K562 (cell line): Measurements from ENCODE around the gene DRC1. TPM values are rescaled to one million over a fixed set of nuclear protein-coding genes. Genes with fewer than 3 reads are reported as not detected.
A peak's percentile ranks its signal among the peaks of the same experiment; 100 is the strongest.
"Not testable (repeated sequence)": the region's sequence is repeated elsewhere in the genome, so short reads cannot be mapped to it uniquely, and the experiment has no call there.

Experiments
- ATAC-seq: fragments of 200-7000 bp; cut with Tn5 transposase; 3 replicates; pipeline ENCODE4 v1.9.1; 2020; ENCODE audit warnings: moderate library complexity
- BruUV-seq: library from RNA; stranded (reverse); fragments of 400-500 nt; replicated peaks from 2 replicates; lab custom pipeline; 2021; lab: Mats Ljungman, UMichigan
- CTCF ChIA-PET: fragments of 300-600 bp; formaldehyde crosslinking; extraction: SDS; loops from one replicate; lab custom pipeline; 2021; ENCODE audit warnings: low intra/inter-chr PET ratio; lab: Yijun Ruan, JAX
- POLR2A ChIA-PET: fragments of 300-600, 350-650 bp; sonication (Branson Sonifier 250); formaldehyde crosslinking; extraction: SDS; loops from one replicate; lab custom pipeline; 2021; ENCODE audit warnings: antibody characterized with exemption, inconsistent platforms; lab: Yijun Ruan, JAX
- DNase-seq, 4 experiments: peaks; one replicate each; pipeline versions ENCODE4 v3.0.0 to v3.0.0-alpha.2; 2011 to 2018; ENCODE audit warnings: low spot score in 3 of 4, mixed read lengths in 3 of 4; ENCODE audit errors: extremely low read depth in 1 of 4
- FAIRE-seq: peaks from 2 replicates; lab custom pipeline; 2011; peaks lifted over from hg19 to GRCh38; lab: Jason Lieb, UNC
- H2AFZ ChIP-seq: 2 replicates; pipeline ENCODE4 v1.6.0; 2011; ENCODE audit warnings: low read depth, low read length, control low read depth, inconsistent platforms
- H3K27ac ChIP-seq: fragments of 200-600 bp; 3 replicates; pipeline ENCODE4 v1.8.0; 2011; ENCODE audit warnings: low read depth, mild to moderate bottlenecking, control low read depth, inconsistent platforms, low read length, moderate library complexity, mixed read lengths; ENCODE audit errors: extremely low read depth
- H3K27me3 ChIP-seq, 2 experiments: fragments of 300-600 bp in 1 of 2; 2 replicates in 1 of 2; 3 replicates in 1 of 2; pipeline versions ENCODE4 v1.6.0 to v1.8.0; 2011; ENCODE audit warnings: inconsistent platforms in 2 of 2, low read length in 2 of 2, mild to moderate bottlenecking in 1 of 2, mixed read lengths in 1 of 2, moderate library complexity in 1 of 2; ENCODE audit not compliant: control insufficient read depth in 2 of 2, insufficient read depth in 2 of 2
- H3K36me3 ChIP-seq: fragments of 300-600 bp; 3 replicates; pipeline ENCODE4 v1.8.0; 2011; ENCODE audit warnings: mild to moderate bottlenecking, low read length, inconsistent platforms; ENCODE audit not compliant: control insufficient read depth, insufficient read depth
- H3K4me1 ChIP-seq, 2 experiments: fragments of 200-600 bp in 1 of 2; replicated peaks in 1 of 2; 2 replicates in 1 of 2; 3 replicates in 1 of 2; pipeline versions ENCODE4 v1.5.1 to v1.8.0; 2011; ENCODE audit warnings: inconsistent platforms in 2 of 2, low read length in 2 of 2, mild to moderate bottlenecking in 1 of 2, mixed read lengths in 1 of 2, moderate library complexity in 1 of 2; ENCODE audit not compliant: control insufficient read depth in 2 of 2, insufficient read depth in 2 of 2
- H3K4me2 ChIP-seq: 2 replicates; pipeline ENCODE4 v1.6.1; 2011; ENCODE audit warnings: low read length, control low read depth, inconsistent platforms, mixed read lengths; ENCODE audit not compliant: insufficient read depth
- H3K4me3 ChIP-seq: fragments of 200-600 bp; sonication (generic), shearing (Covaris generic); 2 replicates; pipeline ENCODE4 v1.5.1; 2016; ENCODE audit warnings: control low read depth, inconsistent platforms
- H3K79me2 ChIP-seq: fragments of 200-600 bp; 3 replicates; pipeline ENCODE4 v1.8.0; 2011; ENCODE audit warnings: low read length, inconsistent platforms; ENCODE audit not compliant: control insufficient read depth, insufficient read depth
- H3K9ac ChIP-seq, 2 experiments: 2 replicates each; pipeline versions ENCODE4 v1.6.0 to v1.6.1; 2011; ENCODE audit warnings: low read depth in 2 of 2, low read length in 2 of 2, control low read depth in 1 of 2, inconsistent platforms in 1 of 2, mild to moderate bottlenecking in 1 of 2, mixed read lengths in 1 of 2; ENCODE audit not compliant: insufficient read depth in 1 of 2
- H3K9me1 ChIP-seq: one replicate; pipeline ENCODE4 v1.6.0; 2011; ENCODE audit warnings: inconsistent platforms, mild to moderate bottlenecking, low read length, moderate library complexity; ENCODE audit not compliant: control insufficient read depth, insufficient read depth
- H3K9me3 ChIP-seq: replicated peaks from 2 replicates; pipeline ENCODE4 v1.5.1; 2011; ENCODE audit warnings: low read depth, low read length, inconsistent platforms; ENCODE audit not compliant: control insufficient read depth, insufficient read depth
- H4K20me1 ChIP-seq: replicated peaks from 2 replicates; pipeline ENCODE4 v1.6.1; 2011; ENCODE audit warnings: low read length, inconsistent platforms, mixed read lengths; ENCODE audit not compliant: control insufficient read depth, insufficient read depth
- BCOR ChIP-seq: fragments of 450-650 bp; IDR thresholded peaks from 2 replicates; pipeline ENCODE4 v1.6.1; 2016
- HDAC2 ChIP-seq: fragments of 450-650 bp; IDR thresholded peaks from 2 replicates; pipeline ENCODE4 v1.6.1; 2016; ENCODE audit warnings: mild to moderate bottlenecking
- KDM1A ChIP-seq, 2 experiments: fragments of 450-650 bp; IDR thresholded peaks; 2 replicates each; pipeline ENCODE4 v1.6.1; 2016; ENCODE audit warnings: mild to moderate bottlenecking in 2 of 2
- RBM25 ChIP-seq: fragments of 200-400 bp; formaldehyde crosslinking; IDR thresholded peaks from 2 replicates; pipeline ENCODE4 v1.6.1; 2018; ENCODE audit warnings: low read length, low read depth, moderate library complexity; ENCODE audit not compliant: severe bottlenecking
- SMARCA5 ChIP-seq: fragments of 450-650 bp; IDR thresholded peaks from 2 replicates; pipeline ENCODE4 v1.6.1; 2016
- ZNF146 ChIP-seq: IDR thresholded peaks from one replicate; pipeline ENCODE4 v1.6.1; 2018; ENCODE audit warnings: missing compliant biosample characterization; ENCODE audit not compliant: unreplicated experiment
- WGBS: fragments of 100-300 bp; shearing (Covaris generic); methylation state at CpG from one replicate; pipeline ENCODE4 v1.1.6; 2016; ENCODE audit warnings: low coverage, mixed read lengths; ENCODE audit not compliant: insufficient coverage; ENCODE audit errors: missing lambda C conversion rate; 5-methylcytosine and 5-hydroxymethylcytosine counted together
- in situ Hi-C: fragments of 300-500 bp; cut with MboI; formaldehyde crosslinking; loops from 4 replicates; pipeline ENCODE4 v1.15.0; 2018; ENCODE audit warnings: inconsistent platforms, mixed read lengths
- intact Hi-C: fragments of 100-400 bp; cut with micrococcal nuclease; formaldehyde crosslinking; loops from 2 replicates; pipeline ENCODE4 v1.14.2; 2022
- polyA plus RNA-seq, 8 experiments: library from polyadenylated mRNA; depleted of rRNA in 4 of 8; stranded (reverse) in 5 of 8; unstranded in 3 of 8; fragments of >200 nt; fragmentation: Nextera tagmentation in 2 of 8; fragmentation: Illumina TruSeq in 1 of 8; extraction: Ambion mirVana in 2 of 8; extraction: Trizol in 1 of 8; gene quantifications; 2 replicates each; pipeline versions ENCODE4 v1.2.1 to v1.2.3, GENCODE V29; 2011 to 2014; ENCODE audit warnings: inconsistent platforms in 1 of 8, missing spikeins in 1 of 8
- total RNA-seq, 7 experiments: library from RNA; depleted of rRNA in 6 of 7; stranded (reverse); fragments of >200 nt in 6 of 7; fragmentation: Illumina TruSeq in 2 of 7; extraction: Trizol in 2 of 7; gene quantifications; 2 replicates each; pipeline versions ENCODE4 v1.2.1 to v1.2.3, GENCODE V29; 2011 to 2021; ENCODE audit warnings: low replicate concordance in 1 of 7

DRC1 gene
- total and polyA plus RNA-seq, 9 of the 15 experiments (the other 6 are each of a cell fraction or from before 2014, with no cell fraction given), result 0.07 to 0.10 TPM; not detected in 7

- H3K27me3 ChIP-seq, ATAC-seq, H4K20me1 ChIP-seq, H3K9me1 ChIP-seq, DNase-seq, H2AFZ ChIP-seq, FAIRE-seq, H3K4me2 ChIP-seq, H3K36me3 ChIP-seq, H3K4me3 ChIP-seq, H3K9me3 ChIP-seq, H3K9ac ChIP-seq, H3K79me2 ChIP-seq, BruUV-seq, H3K27ac ChIP-seq: not testable (repeated sequence)
- ChIA-PET POLR2A (interaction anchor here (0.7 to 1.0 kb wide), 3 partner anchors 27 to 152 kb away, joined by 3 to 5 read pairs (median 3); no protein-coding TSS in a partner anchor), CTCF (interaction anchor here (0.5 to 2.4 kb wide), 6 partner anchors 43 to 234 kb away, joined by 3 to 8 read pairs (median 4); partner anchors contain the start of gene HADHB)
- H3K4me1 ChIP-seq, result peaks cover 8 to 23% of the 10 kb centered on the region in 2 experiments; a peak in 4 of 5 replicates
- TF ChIP-seq HDAC2 (peak; percentile 42; the same call in 1 of the 2 replicates), BCOR (peak; percentile 76), ZNF146 (CRISPR knock-in tag) (peak; percentile 98), SMARCA5 (peak; percentile 61; the same call in 1 of the 2 replicates), RBM25 (peak; percentile 36), KDM1A (IDR thresholded peaks at IDR 0.05) (peak in 1 of 2 experiments; percentile 67; a peak in 1 of 4 replicates)
- intact Hi-C loops (loop anchor here (5.0 to 10.0 kb wide), 3 partner anchors 234 to 516 kb away; partner anchors contain the start of gene GAREM2), in situ Hi-C loops (loop anchor here (5.0 to 10.0 kb wide), 2 partner anchors 226 to 524 kb away; partner anchors contain the start of genes HADHA and HADHB)
- WGBS, result 93% methylated on average over 1 of the region's 1 CpG
Measured at GRCh38 chr2:26468544-26468943, 66.8 kb downstream of the DRC1 start.
